ENCODE measurements around the gene CCDC57. TPM values are rescaled to one million over a fixed set of nuclear protein-coding genes. Genes with fewer than 3 reads are reported as not detected.
"Not testable (repeated sequence)": the region's sequence is repeated elsewhere in the genome, so short reads cannot be mapped to it uniquely, and the experiment has no call there.

The CCDC57 gene
- total and polyA plus RNA-seq, 2 of the 8 experiments (the other 6 are each of a cell fraction or from before 2014, with no cell fraction given): 8.4 to 12.9 TPM

DNA sequence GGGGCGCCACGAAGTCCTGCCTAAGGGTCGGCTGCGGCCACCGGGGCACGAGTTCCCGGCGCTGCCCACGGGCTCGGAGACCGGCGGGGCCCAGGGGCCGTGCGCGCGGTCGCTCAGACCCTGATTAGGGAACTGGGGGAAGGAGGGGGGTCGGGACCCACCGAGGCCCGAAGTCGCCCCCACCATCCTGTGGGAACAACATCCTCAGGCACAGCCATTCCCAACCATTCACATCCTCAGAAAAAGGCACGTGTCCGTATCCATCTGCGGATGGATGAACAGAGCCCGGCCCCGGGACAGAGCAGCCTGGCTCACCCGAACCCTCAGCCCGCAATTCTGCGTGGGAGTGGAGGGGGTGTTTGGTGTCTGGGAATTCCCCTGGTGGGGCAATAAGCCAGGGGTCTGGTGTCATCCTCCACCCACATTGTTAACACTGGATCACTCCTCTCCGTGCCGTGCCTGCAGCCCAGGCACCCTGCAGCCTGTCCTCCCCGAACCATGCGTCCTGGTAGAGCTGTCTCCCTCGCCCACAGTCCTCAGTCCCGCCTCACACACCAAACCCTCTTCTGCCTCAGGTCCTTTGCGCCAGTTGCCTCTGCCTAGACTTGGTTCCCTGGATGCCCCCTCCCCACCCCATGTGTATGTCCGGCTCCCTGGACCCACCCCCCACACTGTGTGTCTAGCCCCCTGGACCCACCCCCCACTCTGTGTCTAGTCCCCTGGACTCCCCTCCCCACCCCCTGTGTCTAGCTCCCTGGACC lies 789 bp upstream of the CCDC57 start (continued):
- TF ChIP-seq, protein P1, sequence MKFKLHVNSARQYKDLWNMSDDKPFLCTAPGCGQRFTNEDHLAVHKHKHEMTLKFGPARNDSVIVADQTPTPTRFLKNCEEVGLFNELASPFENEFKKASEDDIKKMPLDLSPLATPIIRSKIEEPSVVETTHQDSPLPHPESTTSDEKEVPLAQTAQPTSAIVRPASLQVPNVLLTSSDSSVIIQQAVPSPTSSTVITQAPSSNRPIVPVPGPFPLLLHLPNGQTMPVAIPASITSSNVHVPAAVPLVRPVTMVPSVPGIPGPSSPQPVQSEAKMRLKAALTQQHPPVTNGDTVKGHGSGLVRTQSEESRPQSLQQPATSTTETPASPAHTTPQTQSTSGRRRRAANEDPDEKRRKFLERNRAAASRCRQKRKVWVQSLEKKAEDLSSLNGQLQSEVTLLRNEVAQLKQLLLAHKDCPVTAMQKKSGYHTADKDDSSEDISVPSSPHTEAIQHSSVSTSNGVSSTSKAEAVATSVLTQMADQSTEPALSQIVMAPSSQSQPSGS (IDR thresholded peaks at IDR 0.05; ENCODE audit: low read length): no peak

DNA sequence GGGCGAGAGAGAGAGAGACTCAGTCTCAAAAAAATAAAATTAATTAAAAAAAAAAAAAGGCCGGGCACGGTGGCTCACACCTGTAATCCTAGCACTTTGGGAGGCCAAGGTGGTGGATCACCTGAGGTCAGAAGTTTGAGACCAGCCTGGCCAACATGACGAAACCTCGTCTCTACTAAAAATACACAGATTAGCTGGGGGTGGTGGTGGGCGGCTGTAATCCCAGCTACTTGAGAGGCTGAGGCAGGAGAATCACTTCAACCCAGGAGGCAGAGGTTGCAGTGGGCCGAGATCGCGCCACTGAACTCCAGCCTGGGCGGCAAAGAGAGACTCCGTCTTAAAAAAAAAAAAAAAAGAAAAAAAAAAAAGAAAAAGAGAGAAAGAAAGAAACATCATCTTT lies 2.0 kb downstream of the CCDC57 start:
- H4K20me1 ChIP-seq (replicated peaks in 1 of 2; ENCODE audit: control insufficient read depth in 1 of 2, insufficient read depth in 2 of 2, low read length in 2 of 2); H3K23me2 ChIP-seq (ENCODE audit: low read depth, low read length); H2BK20ac ChIP-seq (ENCODE audit: low read length); FAIRE-seq; H3K79me1 ChIP-seq (ENCODE audit: low read depth, low read length); H3K4me2 ChIP-seq (ENCODE audit: insufficient read depth in 1 of 2, low read depth in 2 of 2, low read length in 2 of 2); H3K23ac ChIP-seq (ENCODE audit: insufficient read length); H3K36me3 ChIP-seq (ENCODE audit: control insufficient read depth in 2 of 4, insufficient read depth in 4 of 4, low read length in 3 of 4); H4K8ac ChIP-seq (ENCODE audit: extremely low read depth, insufficient read depth, low read length); H3K4ac ChIP-seq (replicated peaks; ENCODE audit: insufficient read length, low read depth, low read length); H3K56ac ChIP-seq (replicated peaks; ENCODE audit: insufficient read length, low read depth, low read length); H2BK15ac ChIP-seq (ENCODE audit: low read length); H4K91ac ChIP-seq (replicated peaks; ENCODE audit: insufficient read length, low read length); H4K5ac ChIP-seq (ENCODE audit: insufficient read length, low read depth, low read length); H3K27ac ChIP-seq (ENCODE audit: low read depth, low read length); H3K9me3 ChIP-seq (ENCODE audit: insufficient read depth in 2 of 2, low read depth in 1 of 2, low read length in 1 of 2); CTCF ChIA-PET (ENCODE audit: partially characterized antibody); DNase-seq (ENCODE audit: low read depth in 1 of 2, low spot score in 2 of 2); H2BK120ac ChIP-seq (replicated peaks; ENCODE audit: low read depth, low read length); H2BK5ac ChIP-seq (ENCODE audit: low read depth, low read length); H3K9ac ChIP-seq (replicated peaks in 1 of 4; ENCODE audit: extremely low read depth in 1 of 4, low read depth in 3 of 4, low read length in 3 of 4); H3K4me3 ChIP-seq (ENCODE audit: extremely low read depth in 1 of 4, insufficient read depth in 2 of 4, low read depth in 3 of 4, low read length in 4 of 4); H3K18ac ChIP-seq (ENCODE audit: extremely low read depth, low read length); H3K14ac ChIP-seq (ENCODE audit: insufficient read length); H2AK5ac ChIP-seq (ENCODE audit: low read depth, low read length); H2BK12ac ChIP-seq (ENCODE audit: low read depth, low read length); H2AFZ ChIP-seq (ENCODE audit: low read length); H3K79me2 ChIP-seq (ENCODE audit: control insufficient read depth in 1 of 2, insufficient read depth in 2 of 2, low read length in 2 of 2); H3K4me1 ChIP-seq (replicated peaks in 1 of 4; ENCODE audit: control insufficient read depth in 3 of 4, insufficient read depth in 4 of 4, low read length in 3 of 4): not testable (repeated sequence)
- POLR2A ChIA-PET (ENCODE audit: partially characterized antibody): interaction anchor here (0.6 kb wide), 1 partner anchor 11 kb away, joined by 3 read pairs; no protein-coding TSS in a partner anchor
- H3K27me3 ChIP-seq (replicated peaks in 1 of 4; ENCODE audit: control insufficient read depth in 3 of 4, extremely low read depth in 1 of 4, insufficient read depth in 3 of 4, low read length in 3 of 4): peaks cover 2 to 21% (median 13%) of the 10 kb centered on the region in 4 experiments
- WGBS, 2 experiments (ENCODE audit: extremely low coverage in 1 of 2, insufficient coverage in 1 of 2, insufficient read length in 1 of 2, insufficient replicate concordance in 2 of 2, low coverage in 1 of 2, low lambda C conversion rate in 2 of 2, missing lambda C conversion rate in 1 of 2): 89% methylated on average over 8 of the region's 11 CpGs; no CpG with 5 or more reads in 1 of the 2 experiments
